GM12874 (cell line): ENCODE results near the gene ATXN7L1.

Experiments used
- TF ChIP-seq, protein P1 (sequence below): IDR thresholded peaks from 2 replicates; pipeline ENCODE4 v1.5.1; 2011; ENCODE audit warnings: low read depth, mild to moderate bottlenecking, control low read depth, low read length, moderate library complexity; ENCODE audit not compliant: insufficient read depth

ATXN7L1 gene

DNA sequence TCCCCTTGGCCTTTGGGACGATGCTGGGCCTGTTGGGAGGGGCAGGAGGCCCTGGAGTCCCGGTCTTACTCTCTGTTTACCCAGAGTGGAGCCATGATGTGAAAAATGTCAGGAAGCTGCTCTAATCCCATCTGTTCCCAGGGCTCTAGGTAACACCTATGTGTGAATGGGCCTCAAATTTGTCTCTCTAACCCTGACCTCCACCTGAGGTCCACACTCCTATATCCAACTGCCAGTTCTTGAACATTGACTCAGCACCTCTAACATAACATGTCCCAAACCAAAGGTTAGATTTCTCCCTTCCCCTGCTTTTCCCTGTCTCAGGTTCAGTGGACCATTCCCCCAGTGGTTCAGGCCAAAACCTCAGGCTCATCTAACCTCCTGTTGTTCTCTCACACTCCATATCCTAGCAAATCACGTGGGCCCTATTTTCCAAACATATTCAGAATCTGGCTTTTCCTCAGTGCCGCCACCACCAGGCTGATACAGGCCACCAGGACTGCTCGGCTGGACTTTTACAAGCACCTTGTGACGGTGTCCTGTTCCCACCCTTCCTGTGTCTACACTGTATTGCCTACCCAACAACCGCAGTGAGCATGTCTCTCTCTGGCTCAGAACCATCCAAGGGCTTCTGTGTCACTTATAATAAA is 130.6 kb downstream of the ATXN7L1 start:
- TF ChIP-seq, protein P1, sequence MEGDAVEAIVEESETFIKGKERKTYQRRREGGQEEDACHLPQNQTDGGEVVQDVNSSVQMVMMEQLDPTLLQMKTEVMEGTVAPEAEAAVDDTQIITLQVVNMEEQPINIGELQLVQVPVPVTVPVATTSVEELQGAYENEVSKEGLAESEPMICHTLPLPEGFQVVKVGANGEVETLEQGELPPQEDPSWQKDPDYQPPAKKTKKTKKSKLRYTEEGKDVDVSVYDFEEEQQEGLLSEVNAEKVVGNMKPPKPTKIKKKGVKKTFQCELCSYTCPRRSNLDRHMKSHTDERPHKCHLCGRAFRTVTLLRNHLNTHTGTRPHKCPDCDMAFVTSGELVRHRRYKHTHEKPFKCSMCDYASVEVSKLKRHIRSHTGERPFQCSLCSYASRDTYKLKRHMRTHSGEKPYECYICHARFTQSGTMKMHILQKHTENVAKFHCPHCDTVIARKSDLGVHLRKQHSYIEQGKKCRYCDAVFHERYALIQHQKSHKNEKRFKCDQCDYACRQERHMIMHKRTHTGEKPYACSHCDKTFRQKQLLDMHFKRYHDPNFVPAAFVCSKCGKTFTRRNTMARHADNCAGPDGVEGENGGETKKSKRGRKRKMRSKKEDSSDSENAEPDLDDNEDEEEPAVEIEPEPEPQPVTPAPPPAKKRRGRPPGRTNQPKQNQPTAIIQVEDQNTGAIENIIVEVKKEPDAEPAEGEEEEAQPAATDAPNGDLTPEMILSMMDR, result no peak

DNA sequence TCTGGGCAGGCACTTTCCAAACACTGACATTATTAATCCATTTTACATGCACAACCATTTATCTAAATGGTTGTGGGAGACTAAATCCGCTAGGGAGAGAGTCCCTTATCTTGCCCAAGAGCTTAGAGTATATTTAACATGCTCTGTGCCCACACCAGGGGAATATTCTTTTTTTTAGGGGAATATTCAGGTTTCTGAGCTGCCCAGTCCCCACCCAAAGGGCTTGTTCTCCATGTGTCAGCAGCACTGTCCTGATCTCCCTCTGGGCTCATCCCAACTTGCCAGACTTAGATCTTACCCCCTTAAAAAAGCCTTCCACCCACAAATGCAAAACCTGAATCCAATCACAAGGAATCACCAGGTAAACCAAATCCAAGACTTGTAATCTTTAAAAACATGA is 132.1 kb downstream of the ATXN7L1 start:
- TF ChIP-seq, protein P1, result no peak

DNA sequence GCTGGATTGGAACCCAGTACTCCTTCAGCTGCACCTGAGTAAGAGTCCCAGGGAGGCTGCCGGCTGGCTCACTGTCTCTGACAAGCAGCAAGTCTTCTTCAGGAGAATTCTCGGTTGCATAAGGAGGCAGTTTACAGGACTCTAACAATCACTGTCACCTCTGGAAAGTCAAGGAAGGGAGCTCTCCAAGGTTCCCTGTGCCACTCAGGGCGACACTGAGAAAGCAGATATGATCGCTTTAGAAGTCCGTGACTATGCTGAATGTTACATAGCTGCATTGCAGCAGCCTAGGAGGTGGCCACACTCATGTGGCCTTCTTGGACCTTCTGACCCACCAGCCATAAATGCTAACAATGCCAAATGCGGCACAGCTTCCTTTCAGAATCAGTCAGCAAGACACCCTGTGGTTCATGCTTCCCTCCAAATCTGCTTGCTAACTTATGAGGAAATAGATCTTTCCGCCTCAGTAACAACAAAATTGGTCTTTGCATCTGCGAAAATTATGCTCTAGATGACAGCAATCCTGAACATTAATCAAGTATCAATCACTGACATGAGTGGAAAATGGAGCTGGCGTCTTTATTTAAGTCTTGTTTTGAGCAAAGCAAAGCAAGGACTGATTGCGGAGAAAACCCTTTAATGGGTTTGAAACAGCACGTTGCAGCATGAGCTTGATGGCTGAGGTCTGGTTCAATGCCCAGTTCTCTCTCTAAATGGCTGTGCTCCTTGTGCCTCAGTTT is 132.9 kb downstream of the ATXN7L1 start:
- TF ChIP-seq, protein P1, result no peak

DNA sequence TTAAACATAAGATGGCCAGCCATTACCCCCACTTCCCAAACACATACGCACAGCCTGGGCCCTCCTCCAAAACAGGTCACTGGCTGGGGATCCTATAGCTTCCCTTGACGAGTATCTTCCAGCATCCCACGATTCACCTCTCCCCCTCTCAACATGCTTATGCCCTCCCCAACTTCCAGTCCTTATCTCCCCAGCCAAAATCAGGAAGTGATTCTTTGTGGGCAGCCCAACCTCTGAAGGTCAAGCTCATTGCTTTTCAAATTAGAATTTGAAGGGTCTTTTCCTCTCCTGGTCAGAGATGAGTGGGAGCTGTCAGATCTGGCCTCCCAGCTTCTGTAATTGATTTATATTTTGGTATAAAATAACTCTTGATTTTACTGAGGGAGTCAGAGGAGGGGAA is 133.6 kb downstream of the ATXN7L1 start:
- TF ChIP-seq, protein P1, result no peak

DNA sequence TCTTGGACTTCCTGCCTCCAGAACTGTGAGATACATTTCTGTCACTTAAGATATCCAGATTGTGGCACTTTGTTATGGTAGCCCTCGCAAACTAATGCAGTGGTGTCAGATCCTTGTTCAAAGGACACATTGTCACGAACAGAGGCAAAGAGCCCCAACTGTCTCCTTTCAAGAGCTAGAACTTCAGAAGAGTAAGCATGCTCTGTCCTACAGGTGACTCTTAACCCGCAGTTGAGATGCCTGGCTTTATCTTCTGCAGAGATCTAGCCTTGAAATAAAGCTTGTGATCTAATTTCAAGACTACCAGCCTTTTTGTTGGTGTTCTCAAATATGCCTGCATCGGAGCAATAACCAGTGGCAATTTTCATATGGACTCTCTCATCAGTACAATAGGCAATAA is 134.4 kb downstream of the ATXN7L1 start:
- TF ChIP-seq, protein P1, result no peak

DNA sequence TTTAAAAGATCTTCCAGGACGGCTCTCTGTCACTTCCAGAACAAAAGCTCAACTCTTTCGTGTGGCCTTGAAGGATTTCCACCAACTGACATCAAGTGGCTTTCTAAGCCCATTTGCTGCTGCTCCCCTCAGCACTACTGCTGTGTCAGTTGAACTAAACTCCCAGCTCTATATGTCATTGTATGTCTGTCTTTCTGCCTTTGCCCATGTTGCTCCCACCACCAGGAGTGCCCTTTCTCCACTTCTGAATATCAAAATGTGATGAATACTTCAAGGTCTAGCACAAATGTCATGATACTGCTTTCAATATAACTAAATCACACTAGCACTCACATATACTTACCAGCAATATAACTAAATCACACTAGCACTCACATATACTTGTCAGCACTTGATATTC is 138.3 kb downstream of the ATXN7L1 start:
- TF ChIP-seq, protein P1, result no peak

DNA sequence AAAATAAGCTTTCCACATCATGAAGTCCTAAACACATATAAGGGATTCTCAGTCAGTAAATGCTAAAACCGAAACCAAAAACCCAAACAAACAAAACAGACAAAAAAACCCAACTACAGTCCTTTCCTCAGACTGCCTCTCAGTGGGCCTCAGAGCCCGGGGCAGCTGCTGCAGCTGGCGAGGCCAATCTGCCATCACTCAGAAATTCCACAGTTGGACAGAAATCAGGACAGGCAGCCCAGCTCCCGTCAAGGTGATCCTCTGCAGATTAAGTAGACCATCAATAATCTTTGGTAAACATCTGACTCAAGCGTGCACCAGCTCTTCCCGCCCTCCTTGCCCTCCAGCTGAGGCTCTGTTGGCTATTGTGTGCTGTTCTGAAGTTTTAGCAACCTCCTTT is 142.2 kb downstream of the ATXN7L1 start:
- TF ChIP-seq, protein P1, result no peak
